ENCODE data around the gene ZNG1F.
"Not testable (repeated sequence)": the region's sequence is repeated elsewhere in the genome, so short reads cannot be mapped to it uniquely, and the experiment has no call there.

Gene ZNG1F

GRCh38 chr9:41120696-41121095 is 68.4 kb downstream of the ZNG1F start:
- not testable (repeated sequence) for DNase-seq

- not testable (repeated sequence) for DNase-seq
Observed at GRCh38 chr9:41119719-41120118, 69.4 kb downstream of the ZNG1F start.

GRCh38 chr9:41119311-41119710 is 69.8 kb downstream of the ZNG1F start:
- not testable (repeated sequence) for DNase-seq

DNA sequence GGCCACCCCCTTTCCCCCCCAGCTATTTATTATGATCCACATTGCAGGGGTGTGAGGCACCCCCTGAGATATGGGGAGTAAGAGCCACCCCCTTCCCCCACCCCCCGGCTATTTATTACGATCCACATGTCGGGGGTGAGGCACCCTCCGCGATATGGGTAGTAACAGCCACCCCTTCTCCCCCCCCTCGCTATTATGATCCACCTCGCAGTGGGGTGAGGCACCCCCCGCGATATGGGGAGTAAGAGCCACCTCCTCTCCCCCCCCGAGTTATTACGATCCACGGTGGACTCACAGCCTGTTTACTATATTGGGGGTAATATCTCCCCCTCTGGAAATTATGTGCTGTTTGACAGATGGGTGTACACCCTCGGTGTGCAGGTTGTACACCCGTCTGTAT is 75.8 kb downstream of the ZNG1F start:
- not testable (repeated sequence) for DNase-seq

DNA sequence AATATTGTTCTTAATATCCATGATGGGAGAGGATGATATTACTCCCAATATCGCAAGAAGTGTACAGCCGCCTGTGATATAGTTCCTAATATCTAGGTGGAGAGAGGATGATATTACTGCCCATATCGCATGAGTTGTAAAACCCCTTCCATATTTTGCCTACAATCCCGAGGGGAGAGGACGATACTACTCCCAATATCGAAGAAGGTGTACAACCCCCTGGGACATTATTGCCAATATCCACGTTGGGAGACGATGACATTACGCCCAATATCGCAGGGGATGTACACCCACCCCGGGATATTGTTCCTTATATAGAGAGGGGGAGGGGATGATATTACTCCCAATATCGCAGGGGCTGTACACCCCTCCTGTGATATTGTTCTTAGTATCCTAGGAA is 77.7 kb downstream of the ZNG1F start:
- not testable (repeated sequence) for DNase-seq

DNA sequence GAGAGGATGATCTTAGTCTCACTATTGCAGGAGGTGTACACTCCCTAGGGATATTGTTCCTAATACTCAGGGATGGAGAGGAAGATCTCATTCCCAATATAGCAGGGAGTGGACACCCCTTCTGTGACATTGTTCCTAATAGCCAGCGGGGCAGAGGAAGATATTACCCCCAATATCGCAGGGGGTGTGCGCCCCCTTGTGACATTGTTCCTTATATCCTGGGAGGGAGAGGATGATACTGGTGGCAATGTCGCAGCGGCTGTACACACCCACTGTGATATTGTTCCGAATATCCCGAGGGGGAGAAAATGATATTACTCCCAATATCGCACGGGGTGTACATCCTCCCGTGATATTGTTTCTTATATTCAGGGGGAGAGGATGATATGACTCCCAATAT is 78.2 kb downstream of the ZNG1F start:
- not testable (repeated sequence) for DNase-seq

GRCh38 chr9:41109253-41109652 is 79.9 kb downstream of the ZNG1F start:
- peak; percentile 25 for DNase-seq

- not testable (repeated sequence) for DNase-seq
Observed at GRCh38 chr9:41108816-41109215, 80.3 kb downstream of the ZNG1F start.

GRCh38 chr9:41106472-41107116 is 82.5 kb downstream of the ZNG1F start:
- not testable (repeated sequence) for DNase-seq

DNA sequence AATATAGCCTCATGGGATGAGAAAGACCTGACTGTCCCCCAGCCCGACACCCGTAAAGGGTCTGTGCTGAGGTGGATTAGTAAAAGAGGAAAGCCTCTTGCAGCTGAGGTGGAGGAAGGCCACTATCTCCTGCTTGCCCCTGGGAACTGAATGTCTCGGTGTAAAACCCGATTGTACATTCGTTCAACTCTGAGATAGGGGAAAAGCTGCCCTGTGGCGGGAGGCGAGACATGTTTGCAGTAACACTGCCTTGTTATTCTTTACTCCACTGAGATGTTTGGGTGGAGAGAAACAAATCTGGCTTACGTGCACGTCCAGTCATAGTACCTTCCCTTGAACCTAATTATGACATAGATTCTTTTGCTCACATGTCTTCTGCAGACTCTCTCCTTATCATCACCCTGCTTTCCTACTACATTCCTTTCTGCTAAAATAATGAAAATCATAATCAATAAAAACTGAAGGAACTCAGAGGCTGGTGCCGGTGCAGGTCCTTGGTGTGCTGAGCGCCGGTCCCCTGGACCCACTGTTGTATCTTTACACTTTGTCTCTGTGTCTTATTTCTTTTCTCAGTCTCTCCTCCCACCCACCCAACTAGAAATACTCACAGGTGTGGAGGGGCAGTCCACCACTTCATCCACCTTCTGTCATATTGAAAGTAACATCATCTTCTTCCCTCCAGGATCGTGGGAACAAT is 83.4 kb downstream of the ZNG1F start:
- DNase-seq = not testable (repeated sequence)

- DNase-seq = not testable (repeated sequence)
Observed at GRCh38 chr9:41104542-41104941, 84.6 kb downstream of the ZNG1F start.

GRCh38 chr9:41100508-41100907 is 88.6 kb downstream of the ZNG1F start:
- not testable (repeated sequence) for DNase-seq

- not testable (repeated sequence) for DNase-seq
Observed at GRCh38 chr9:41098759-41099158, 90.4 kb downstream of the ZNG1F start.

- not testable (repeated sequence) for DNase-seq
Observed at GRCh38 chr9:41095060-41095459, 94.1 kb downstream of the ZNG1F start.

DNA sequence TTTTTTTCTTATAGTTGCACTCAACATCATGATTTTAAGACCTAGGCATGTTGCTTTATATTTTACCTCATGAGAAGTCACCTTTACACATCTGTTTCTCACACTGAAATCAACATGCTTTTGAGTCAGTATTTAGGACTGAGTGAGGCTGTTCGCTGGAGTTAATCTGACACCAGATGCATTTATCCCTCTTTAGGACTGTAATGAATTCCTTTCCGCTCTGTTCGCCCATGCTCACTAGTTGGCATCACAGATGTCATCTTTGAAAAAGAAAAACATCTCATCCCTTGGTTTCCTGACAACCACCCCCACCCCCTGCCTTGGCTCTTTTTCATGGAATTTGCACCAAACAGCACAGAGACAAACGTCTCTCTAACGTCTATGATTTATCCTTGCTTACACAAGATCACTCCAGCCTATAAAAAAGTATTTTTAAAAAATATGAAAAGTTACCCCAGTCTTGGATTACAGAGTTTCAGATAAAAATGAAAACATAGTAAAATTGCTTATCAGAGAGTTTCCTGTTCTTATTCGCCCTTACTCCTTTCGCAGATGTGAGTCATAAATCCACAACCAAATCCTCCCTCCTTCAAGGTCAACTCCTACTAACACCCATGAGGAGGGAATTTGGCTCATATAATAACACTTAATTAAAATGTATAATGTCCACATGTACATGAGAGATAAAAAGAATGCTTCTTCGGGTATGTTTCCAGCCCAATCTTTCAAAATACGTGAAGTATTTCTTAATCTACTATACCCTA is 94.9 kb downstream of the ZNG1F start:
- not testable (repeated sequence) for DNase-seq

- not testable (repeated sequence) for DNase-seq
Observed at GRCh38 chr9:41090922-41091321, 98.2 kb downstream of the ZNG1F start.

DNA sequence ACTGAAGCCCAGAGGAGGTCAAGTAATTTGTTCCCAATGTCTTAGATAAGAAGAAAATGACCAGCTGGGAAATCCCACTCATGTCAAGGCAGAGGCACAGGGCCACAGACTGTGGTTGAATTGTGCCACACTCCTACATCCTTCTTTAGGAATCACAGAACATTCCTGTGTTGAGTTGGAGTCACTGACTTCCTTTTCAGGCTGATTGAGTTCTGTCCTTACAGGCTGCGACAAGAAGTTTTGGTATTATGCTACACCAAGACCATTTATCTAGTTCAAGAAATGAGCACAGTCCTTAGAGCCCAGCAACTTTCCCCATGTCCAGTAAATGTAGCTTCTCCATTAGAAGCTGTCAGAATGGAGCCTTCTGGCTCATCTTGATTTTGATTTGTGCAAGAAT is 98.7 kb downstream of the ZNG1F start:
- DNase-seq = not testable (repeated sequence)

- DNase-seq = not testable (repeated sequence)
Observed at GRCh38 chr9:41088450-41089059, 100.6 kb downstream of the ZNG1F start.

GRCh38 chr9:41087929-41088328 is 101.2 kb downstream of the ZNG1F start:
- not testable (repeated sequence) for DNase-seq

GRCh38 chr9:41087157-41087780 is 101.8 kb downstream of the ZNG1F start:
- not testable (repeated sequence) for DNase-seq

DNA sequence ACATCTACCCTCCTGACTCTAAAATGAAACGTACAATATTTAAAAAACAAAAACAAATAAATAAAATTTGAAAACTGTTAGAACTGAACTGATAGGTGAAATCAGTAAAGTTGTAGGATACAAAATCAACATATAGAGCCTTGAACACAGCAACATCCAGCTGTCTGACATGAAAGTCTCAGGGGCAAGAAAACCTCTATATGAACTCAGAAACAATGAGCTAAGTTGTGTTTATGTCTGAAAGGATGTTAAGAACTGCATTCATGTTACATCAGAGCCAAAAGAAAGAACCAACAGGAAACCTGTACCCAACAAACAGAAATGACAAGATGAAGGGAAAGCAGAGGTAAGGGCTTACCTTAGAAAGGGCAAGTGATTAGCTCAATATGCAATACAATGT is 102.4 kb downstream of the ZNG1F start:
- DNase-seq = not testable (repeated sequence)

GRCh38 chr9:41086215-41086614 is 102.9 kb downstream of the ZNG1F start:
- DNase-seq = not testable (repeated sequence)

DNA sequence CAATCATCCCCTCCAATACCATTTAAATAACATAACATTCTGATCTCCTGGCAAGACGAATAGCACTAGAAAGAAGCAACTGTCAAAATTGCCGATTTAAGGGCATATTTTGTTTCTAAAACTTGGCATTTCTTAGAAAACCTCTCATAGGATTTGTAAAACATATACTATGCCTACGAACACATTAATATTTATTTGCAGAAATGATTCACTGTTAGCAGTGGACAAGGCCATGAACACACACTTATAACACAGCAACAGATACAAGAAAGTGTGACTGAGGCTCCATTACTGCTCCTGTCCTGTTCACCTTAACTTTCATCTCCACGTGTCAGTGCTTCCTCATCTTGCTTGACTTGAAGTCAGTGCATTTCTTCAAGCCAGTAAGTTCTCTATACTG is 106.8 kb downstream of the ZNG1F start:
- not testable (repeated sequence) for DNase-seq
